GM19351 (cell line): ENCODE data around the gene APOA1.
"Not testable (repeated sequence)": the region's sequence is repeated elsewhere in the genome, so short reads cannot be mapped to it uniquely, and the experiment has no call there.

ENCODE experiments used
- ATAC-seq: cut with Tn5 transposase; IDR thresholded peaks from one replicate; pipeline ENCODE4 v1.9.1; 2021; ENCODE audit warnings: mild to moderate bottlenecking, moderate library complexity; ENCODE audit not compliant: unreplicated experiment

The APOA1 gene

DNA sequence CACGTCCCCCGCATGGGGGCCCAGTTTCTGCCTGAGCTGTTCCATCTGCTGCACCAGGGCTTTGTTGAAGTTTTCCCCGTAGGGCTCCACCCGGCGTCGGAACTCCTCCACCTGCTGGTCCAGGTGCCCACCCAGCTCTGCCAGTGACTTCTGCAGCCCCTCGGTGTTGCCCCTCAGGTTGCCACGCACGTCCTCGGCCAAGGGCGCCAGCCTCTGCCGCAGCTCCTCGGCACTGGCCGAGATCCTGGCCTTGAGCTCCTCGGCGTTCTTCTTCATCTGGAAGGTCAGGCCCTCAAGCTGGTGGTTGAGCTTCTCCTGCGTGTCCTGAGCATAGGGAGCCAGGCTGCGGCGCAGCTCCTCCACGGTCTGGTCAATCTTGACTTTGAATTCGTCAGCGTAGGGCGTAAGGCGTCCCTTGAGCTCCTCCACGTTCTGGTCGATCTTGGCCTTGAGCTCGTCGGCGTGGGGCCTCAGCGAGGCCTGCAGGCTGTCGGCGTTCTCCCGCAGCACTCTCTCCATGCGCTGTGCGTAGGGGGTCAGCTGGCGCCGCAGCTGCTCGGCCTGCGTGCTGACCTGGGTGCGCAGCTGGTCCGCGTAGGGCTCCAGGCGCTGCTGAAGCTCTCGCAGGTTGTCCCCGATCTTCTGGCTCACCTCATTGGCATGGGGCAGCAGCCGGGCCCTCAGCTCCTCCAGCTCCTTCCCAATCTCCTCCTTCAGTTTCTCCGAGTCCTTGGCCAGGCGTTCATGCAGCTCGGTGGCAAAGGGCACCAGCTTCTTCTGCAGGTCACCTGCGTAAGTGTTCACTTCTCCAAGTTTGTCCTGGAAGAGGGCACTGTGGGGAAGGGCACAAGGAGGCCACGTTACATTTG, 16.1 kb downstream of the APOA1 start:
- no peak for ATAC-seq

DNA sequence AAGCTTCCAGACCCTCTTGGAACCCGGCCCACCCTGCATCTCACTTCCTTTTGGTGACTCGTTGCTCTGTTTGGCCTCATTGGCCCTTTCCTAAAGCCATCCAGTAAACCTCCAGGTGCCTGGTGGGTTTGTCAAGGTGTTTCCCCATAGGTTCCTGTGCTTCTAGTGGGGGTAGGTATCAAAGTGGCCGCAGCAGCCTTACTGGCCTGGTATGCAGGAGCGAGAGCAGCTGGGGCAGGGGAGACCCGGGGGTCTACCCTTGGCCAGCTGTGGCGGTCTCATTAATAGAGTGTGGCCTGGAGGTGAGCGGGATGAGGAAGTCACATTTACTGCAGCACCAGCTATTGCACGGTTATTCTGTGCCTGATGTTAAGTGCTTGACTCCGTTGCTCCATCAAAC, 18.4 kb downstream of the APOA1 start:
- ATAC-seq = no peak

- no peak for ATAC-seq
Measured at GRCh38 chr11:116814502-116814901, 22.9 kb downstream of the APOA1 start.

DNA sequence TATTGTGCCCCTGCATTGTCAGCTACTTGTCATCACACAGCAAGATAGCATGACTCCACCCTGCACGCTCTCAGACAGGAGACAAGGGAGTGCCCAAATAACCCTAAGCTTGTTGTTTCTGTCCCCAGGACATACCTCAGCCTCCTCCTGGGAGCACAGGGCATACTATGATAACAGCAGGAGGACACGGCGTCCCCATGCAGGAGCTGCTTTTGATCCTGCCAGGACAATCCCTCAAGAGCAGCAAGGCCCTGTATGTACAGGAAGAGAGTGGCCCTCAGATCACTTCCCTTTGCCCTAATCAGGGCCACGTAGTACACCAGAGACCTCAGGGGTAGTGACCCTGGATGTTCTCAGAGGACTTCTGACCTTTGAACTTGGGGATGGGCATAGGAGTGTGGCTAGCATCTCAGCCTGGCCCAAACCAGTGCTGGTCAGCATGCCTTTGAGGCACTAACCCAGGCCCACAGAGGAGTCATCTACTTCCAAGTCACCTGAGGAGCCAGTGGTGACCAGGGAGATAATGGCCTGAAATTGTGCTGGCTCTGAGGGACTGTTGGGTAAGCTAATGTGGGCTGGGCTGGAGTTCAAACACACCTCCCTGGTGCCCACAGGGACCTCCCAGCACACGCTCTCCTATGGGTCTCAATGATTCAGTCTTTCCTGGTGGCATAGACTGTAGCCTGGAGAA, 23.5 kb downstream of the APOA1 start:
- ATAC-seq = no peak

- no peak for ATAC-seq
Measured at GRCh38 chr11:116813170-116813569, 24.3 kb downstream of the APOA1 start.

DNA sequence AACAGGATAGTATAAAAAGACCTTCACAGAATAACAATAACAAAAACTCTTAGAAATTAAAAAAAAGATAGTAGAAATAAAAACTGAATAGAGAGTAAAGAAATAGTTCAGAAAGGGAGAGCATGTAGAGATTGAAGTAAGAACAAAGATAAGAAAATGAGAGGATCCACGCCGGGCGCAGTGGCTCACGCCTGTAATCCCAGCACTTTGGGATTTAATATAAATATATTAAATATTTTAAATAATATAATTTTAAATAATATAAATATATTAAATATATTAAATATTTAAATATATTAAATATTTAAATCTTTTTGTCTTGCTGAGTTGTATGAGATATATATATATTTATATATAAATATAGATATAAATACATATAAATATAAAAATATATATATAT, 25.3 kb downstream of the APOA1 start:
- no peak for ATAC-seq

GRCh38 chr11:116811194-116811593, 26.2 kb downstream of the APOA1 start:
- no peak for ATAC-seq

GRCh38 chr11:116808262-116809175, 28.9 kb downstream of the APOA1 start:
- no peak for ATAC-seq

GRCh38 chr11:116807601-116808261, 29.7 kb downstream of the APOA1 start:
- no peak for ATAC-seq

DNA sequence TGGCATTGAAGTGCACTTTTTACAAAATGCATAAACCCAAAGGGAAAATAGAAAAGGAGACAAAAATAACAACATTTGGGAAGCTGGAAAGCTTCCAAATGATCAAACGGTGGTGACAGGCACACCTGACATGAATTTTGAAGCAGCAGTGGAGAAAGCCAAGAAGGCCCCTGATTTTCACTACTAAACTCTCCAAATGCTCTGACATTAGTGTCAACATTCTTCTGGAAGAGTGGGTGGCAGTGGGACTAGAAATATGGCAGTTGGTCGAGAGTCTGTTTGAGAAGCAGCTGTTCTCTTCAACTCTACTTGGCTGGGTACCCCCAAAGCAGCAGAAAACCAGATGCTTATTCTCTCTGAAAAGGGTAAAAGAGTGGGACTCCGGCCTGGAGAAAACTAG, 33.4 kb downstream of the APOA1 start:
- no peak for ATAC-seq

DNA sequence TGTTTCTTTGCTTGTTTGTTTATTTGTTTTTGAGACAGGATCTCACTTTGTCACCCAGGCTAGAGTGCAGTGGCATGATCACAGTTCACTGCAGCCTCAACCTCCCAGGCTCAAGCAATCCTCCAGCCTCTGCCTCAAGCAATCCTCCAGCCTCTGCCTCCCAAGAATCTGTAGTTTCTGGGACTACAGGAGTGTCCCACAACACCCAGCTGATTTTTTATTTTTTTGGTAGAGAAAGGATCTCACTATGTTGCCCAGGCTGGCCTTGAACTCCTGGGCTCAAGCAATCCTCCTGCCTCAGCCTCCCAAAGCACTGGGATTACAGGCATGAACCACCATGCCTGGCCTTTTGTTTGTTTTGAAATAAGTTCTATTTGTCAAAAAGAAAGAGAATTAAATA, 35.8 kb downstream of the APOA1 start:
- ATAC-seq = not testable (repeated sequence)

DNA sequence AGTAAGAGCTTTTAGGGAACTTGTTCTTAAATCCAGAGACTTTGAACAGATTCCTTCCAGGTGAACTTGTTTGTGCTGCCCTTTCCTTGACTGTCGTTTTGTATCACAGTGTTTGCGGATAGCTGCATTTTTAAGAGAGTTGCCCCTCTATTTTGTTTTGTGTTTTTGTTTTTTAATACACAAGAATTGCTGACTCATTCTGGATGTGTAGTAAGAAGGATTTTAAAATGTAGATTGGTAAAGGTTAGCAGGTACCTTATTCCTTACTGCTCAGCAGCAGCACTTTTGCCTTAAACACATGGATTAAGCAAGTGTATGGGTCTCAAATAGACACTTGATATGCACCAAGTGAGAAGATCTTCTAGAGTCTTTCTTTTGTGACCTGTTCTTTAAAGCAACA, 36.8 kb downstream of the APOA1 start:
- no peak for ATAC-seq

- ATAC-seq = no peak
Measured at GRCh38 chr11:116798368-116798767, 39.1 kb downstream of the APOA1 start.

DNA sequence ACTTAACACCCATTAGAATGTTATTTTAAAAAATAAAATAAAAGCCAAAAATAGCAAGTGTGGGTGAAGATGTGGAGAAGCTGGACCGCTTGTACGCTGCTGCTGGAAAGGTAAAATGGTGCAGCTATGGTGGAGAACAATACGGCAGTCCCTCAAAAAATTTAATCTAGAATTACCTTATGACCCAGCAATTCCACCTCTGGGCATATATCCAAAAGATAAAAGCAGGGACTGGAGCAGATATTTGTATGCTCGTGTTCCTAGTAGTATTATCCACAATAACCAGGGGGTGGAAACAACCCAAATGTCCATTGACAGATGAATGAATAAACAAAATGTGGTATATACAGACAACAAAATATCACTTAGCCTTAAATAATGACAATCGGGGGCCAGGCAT, 39.6 kb downstream of the APOA1 start:
- ATAC-seq = no peak

GRCh38 chr11:116796548-116796947, 40.9 kb downstream of the APOA1 start:
- ATAC-seq = no peak

- ATAC-seq = no peak
Measured at GRCh38 chr11:116794851-116795250, 42.6 kb downstream of the APOA1 start.

- ATAC-seq = no peak
Measured at GRCh38 chr11:116793772-116794097, 43.7 kb downstream of the APOA1 start.

DNA sequence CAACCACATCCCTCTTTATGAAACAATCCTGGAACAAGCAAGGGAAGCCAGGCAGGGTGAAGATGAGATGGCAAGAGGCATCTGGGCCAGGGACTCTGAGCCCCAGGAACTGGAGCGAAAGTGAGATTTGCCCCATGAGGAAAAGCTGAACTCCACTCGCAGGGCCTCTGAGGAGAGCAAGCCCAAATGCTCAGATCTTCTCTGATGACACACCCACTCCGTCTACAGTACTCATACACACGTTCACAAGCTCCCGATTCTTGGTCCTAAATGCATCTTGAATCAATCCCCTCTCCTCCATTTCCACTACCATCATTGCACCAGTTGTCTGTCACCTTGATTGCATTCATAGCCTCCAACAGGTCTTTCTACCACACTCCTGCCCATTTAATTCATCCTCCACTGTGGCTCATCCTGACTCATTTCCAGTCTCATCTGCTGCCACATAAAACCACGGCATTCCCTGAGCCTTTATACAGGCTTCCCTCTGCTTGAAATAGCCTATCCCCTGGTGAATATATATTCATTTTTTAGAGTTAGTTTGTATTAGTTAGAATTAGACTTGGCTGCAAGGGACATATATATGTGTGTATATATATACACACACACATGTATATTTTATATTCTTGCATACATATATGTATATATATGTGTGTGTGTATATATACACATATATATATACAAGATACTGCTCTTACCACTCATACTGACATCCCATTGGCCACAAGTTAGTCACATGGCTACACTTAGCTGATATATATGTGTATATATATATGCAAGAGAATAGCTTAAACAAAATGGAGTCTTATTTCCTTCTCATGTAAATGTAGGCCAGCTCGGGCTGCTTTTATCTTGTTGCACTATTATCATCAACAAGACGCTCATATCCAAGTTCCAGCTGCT, 44.3 kb downstream of the APOA1 start:
- ATAC-seq = no peak

GRCh38 chr11:116792144-116792868, 45.1 kb downstream of the APOA1 start:
- ATAC-seq = no peak
